Measurements from ENCODE around the gene ATP8B1.
"Not testable (repeated sequence)": the region's sequence is repeated elsewhere in the genome, so short reads cannot be mapped to it uniquely, and the experiment has no call there.

- TF ChIP-seq, protein P1, sequence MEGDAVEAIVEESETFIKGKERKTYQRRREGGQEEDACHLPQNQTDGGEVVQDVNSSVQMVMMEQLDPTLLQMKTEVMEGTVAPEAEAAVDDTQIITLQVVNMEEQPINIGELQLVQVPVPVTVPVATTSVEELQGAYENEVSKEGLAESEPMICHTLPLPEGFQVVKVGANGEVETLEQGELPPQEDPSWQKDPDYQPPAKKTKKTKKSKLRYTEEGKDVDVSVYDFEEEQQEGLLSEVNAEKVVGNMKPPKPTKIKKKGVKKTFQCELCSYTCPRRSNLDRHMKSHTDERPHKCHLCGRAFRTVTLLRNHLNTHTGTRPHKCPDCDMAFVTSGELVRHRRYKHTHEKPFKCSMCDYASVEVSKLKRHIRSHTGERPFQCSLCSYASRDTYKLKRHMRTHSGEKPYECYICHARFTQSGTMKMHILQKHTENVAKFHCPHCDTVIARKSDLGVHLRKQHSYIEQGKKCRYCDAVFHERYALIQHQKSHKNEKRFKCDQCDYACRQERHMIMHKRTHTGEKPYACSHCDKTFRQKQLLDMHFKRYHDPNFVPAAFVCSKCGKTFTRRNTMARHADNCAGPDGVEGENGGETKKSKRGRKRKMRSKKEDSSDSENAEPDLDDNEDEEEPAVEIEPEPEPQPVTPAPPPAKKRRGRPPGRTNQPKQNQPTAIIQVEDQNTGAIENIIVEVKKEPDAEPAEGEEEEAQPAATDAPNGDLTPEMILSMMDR (conservative IDR thresholded peaks at IDR 0.05 in 1 of 2, IDR thresholded peaks at IDR 0.05 in 1 of 2; ENCODE audit: low read depth in 1 of 2, low read length in 2 of 2): not testable (repeated sequence)
- TF ChIP-seq EZH2 (IDR thresholded peaks at IDR 0.05; ENCODE audit: low read length, missing control alignments): not testable (repeated sequence)
Measured at GRCh38 chr18:57820583-57820982, 17.5 kb upstream of the ATP8B1 start.

All from fibroblast of lung (primary cell).